OCI-LY7 (cell line): ENCODE measurements around the gene SUN2. TPM values are rescaled to one million over a fixed set of nuclear protein-coding genes. Genes with fewer than 3 reads are reported as not detected.

Experiments used
- BruUV-seq: library from RNA; stranded (reverse); fragments of 400-500 nt; replicated peaks from 2 replicates; lab custom pipeline; 2021; lab: Mats Ljungman, UMichigan
- CTCF ChIA-PET: fragments of 300-600 bp; sonication (Branson Sonifier 250); formaldehyde crosslinking; loops from one replicate; lab custom pipeline; 2022; ENCODE audit warnings: antibody characterized with exemption; ENCODE audit not compliant: unreplicated experiment; lab: Charles Lee
- POLR2A ChIA-PET: fragments of 300-600 bp; sonication (Branson Sonifier 250); formaldehyde crosslinking; loops from one replicate; lab custom pipeline; 2022; ENCODE audit warnings: antibody characterized with exemption; lab: Charles Lee
- DNase-seq: peaks from one replicate; pipeline ENCODE4 v3.0.0-alpha.2; 2015; ENCODE audit warnings: low spot score
- H2AFZ ChIP-seq: fragments of 200-600 bp; sonication (generic), shearing (Covaris generic); 2 replicates; pipeline ENCODE4 v1.6.1; 2014; ENCODE audit warnings: mild to moderate bottlenecking, antibody characterized with exemption, low read length, moderate library complexity
- H3K27ac ChIP-seq: fragments of 200-600 bp; sonication (generic); 2 replicates; pipeline ENCODE4 v1.5.1; 2014; ENCODE audit warnings: mixed run types, low read depth, mild to moderate bottlenecking, moderate library complexity, low read length, inconsistent platforms; ENCODE audit not compliant: poor library complexity, severe bottlenecking
- H3K36me3 ChIP-seq: fragments of 200-600 bp; sonication (generic); 2 replicates; pipeline ENCODE4 v1.6.1; 2014; ENCODE audit warnings: mild to moderate bottlenecking, antibody characterized with exemption, low read length, moderate library complexity, mixed read lengths; ENCODE audit not compliant: insufficient read depth
- H3K4me1 ChIP-seq: fragments of 200-600 bp; sonication (generic); 2 replicates; pipeline ENCODE4 v1.5.1; 2014; ENCODE audit warnings: mild to moderate bottlenecking, low read length; ENCODE audit not compliant: insufficient read depth, poor library complexity, severe bottlenecking
- H3K4me2 ChIP-seq: fragments of 200-600 bp; sonication (generic); 2 replicates; pipeline ENCODE4 v1.6.1; 2014; ENCODE audit warnings: mild to moderate bottlenecking, low read length
- H3K4me3 ChIP-seq: fragments of 200-600 bp; sonication (generic); 2 replicates; pipeline ENCODE4 v1.5.1; 2014; ENCODE audit warnings: mild to moderate bottlenecking, low read depth, low read length; ENCODE audit not compliant: poor library complexity, severe bottlenecking
- H3K79me2 ChIP-seq: fragments of 200-600 bp; sonication (generic); 2 replicates; pipeline ENCODE4 v1.6.1; 2016; ENCODE audit warnings: low read depth, mild to moderate bottlenecking, low read length, moderate library complexity, mixed read lengths; ENCODE audit not compliant: insufficient read depth
- H3K9me2 ChIP-seq: fragments of 200-600 bp; sonication (generic); 2 replicates; pipeline ENCODE4 v1.6.1; 2016; ENCODE audit warnings: mild to moderate bottlenecking, low read length, mixed read lengths; ENCODE audit not compliant: insufficient read depth
- H3K9me3 ChIP-seq: fragments of 200-600 bp; sonication (generic); 2 replicates; pipeline ENCODE4 v1.6.1; 2014; ENCODE audit warnings: mild to moderate bottlenecking, mixed run types, low read length, mixed read lengths
- H4K20me1 ChIP-seq: fragments of 200-600 bp; sonication (generic); 2 replicates; pipeline ENCODE4 v1.6.1; 2014; ENCODE audit warnings: mild to moderate bottlenecking, antibody characterized with exemption, low read length, moderate library complexity, mixed read lengths; ENCODE audit not compliant: insufficient read depth
- CTCF ChIP-seq: fragments of 200-600 bp; sonication (generic); conservative IDR thresholded peaks from 2 replicates; pipeline ENCODE4 v1.5.1; 2014; ENCODE audit warnings: mild to moderate bottlenecking, antibody characterized with exemption, low read length, moderate library complexity, mixed read lengths
- EZH2phosphoT487 ChIP-seq: fragments of 200-600 bp; sonication (generic); IDR thresholded peaks from 2 replicates; pipeline ENCODE4 v1.6.1; 2018; ENCODE audit warnings: low read depth, borderline replicate concordance, mild to moderate bottlenecking, mixed run types, antibody characterized with exemption, low read length, moderate library complexity, mixed read lengths
- intact Hi-C: fragments of 100-400 bp; cut with micrococcal nuclease; formaldehyde crosslinking; loops from one replicate; pipeline ENCODE4 v1.10.0; 2022; ENCODE audit not compliant: unreplicated experiment
- total RNA-seq, 2 experiments: library from RNA; depleted of rRNA in 1 of 2; stranded (reverse); fragments of >200 nt in 1 of 2; shearing (Covaris generic) in 1 of 2; gene quantifications; 2 replicates each; pipeline ENCODE4 v1.2.3, GENCODE V29; 2014 to 2022

SUN2 gene
- total RNA-seq, 2 experiments from 2014 or later, result 59.1 to 80.2 TPM

- Histone ChIP-seq H3K4me3 (no peak overlapping the region), H3K4me1 (peaks cover 11% of the 10 kb centered on the region), H3K36me3 (no peaks in the 10 kb centered on the region), H3K4me2 (no peak overlapping the region), H3K9me2 (no peaks in the 10 kb centered on the region), H3K9me3 (no peaks in the 10 kb centered on the region), H3K79me2 (no peaks in the 10 kb centered on the region), H2AFZ (no peak overlapping the region), H4K20me1 (no peaks in the 10 kb centered on the region), H3K27ac (no peak overlapping the region)
- DNase-seq, result no peak
- TF ChIP-seq EZH2phosphoT487 (no peak), CTCF (no peak)
- ChIA-PET POLR2A (no interaction called here), CTCF (no interaction called here)
- no TSS peak for BruUV-seq
- intact Hi-C loops, result no loop called here
Observed at GRCh38 chr22:38762551-38762983, 6.8 kb upstream of the SUN2 start.

GRCh38 chr22:38761202-38762162 lies 5.7 kb upstream of the SUN2 start:
- CTCF ChIA-PET, result no interaction called here
- H3K9me2 ChIP-seq, result no peaks in the 10 kb centered on the region
- POLR2A ChIA-PET, result interaction anchor here (0.5 kb wide), 1 partner anchor 142 kb away, joined by 3 read pairs; no protein-coding TSS in a partner anchor

More at GRCh38 chr22:38761202-38762162, 5.7 kb upstream of the SUN2 start:
- Histone ChIP-seq H3K27ac (no peak overlapping the region), H3K79me2 (no peaks in the 10 kb centered on the region), H3K4me3 (no peak overlapping the region), H4K20me1 (no peaks in the 10 kb centered on the region), H3K9me3 (no peaks in the 10 kb centered on the region), H3K36me3 (no peaks in the 10 kb centered on the region), H3K4me2 (no peak overlapping the region), H3K4me1 (peaks cover 21% of the 10 kb centered on the region), H2AFZ (no peak overlapping the region)
- intact Hi-C loops, result no loop called here
- BruUV-seq, result no TSS peak
- TF ChIP-seq EZH2phosphoT487 (no peak), CTCF (no peak)
- DNase-seq, result no peak
